CD14-positive monocyte (primary cell): ENCODE data around the gene TADA2A. TPM values are rescaled to one million over a fixed set of nuclear protein-coding genes. Genes with fewer than 3 reads are reported as not detected.
"Not testable (repeated sequence)": the region's sequence is repeated elsewhere in the genome, so short reads cannot be mapped to it uniquely, and the experiment has no call there.

Experiments
- DNase-seq, 3 donors: peaks; one replicate each; pipeline ENCODE4 v3.0.0-alpha.2; 2011 to 2022
- H2AFZ ChIP-seq: 2 replicates; pipeline ENCODE4 v1.6.0; 2012; ENCODE audit warnings: mild to moderate bottlenecking, low read depth, low read length, inconsistent platforms; ENCODE audit not compliant: insufficient read depth, poor library complexity, severe bottlenecking
- H3K27ac ChIP-seq, 2 donors: 1 replicate in 1 of 2; 2 replicates in 1 of 2; pipeline ENCODE4 v1.5.1; 2012 to 2013; ENCODE audit warnings: low read length in 2 of 2, control low read depth in 1 of 2, inconsistent platforms in 1 of 2, low read depth in 1 of 2, mild to moderate bottlenecking in 1 of 2
- H3K27me3 ChIP-seq, 2 donors: one replicate each; pipeline versions ENCODE4 v1.6.0 to v1.6.1; 2011 to 2013; ENCODE audit warnings: low read length in 2 of 2; ENCODE audit not compliant: control insufficient read depth in 2 of 2, insufficient read depth in 2 of 2
- H3K36me3 ChIP-seq, 2 donors: replicated peaks in 1 of 2; 1 replicate in 1 of 2; 2 replicates in 1 of 2; pipeline versions ENCODE4 v1.5.1 to v1.6.1; 2012 to 2013; ENCODE audit warnings: low read length in 2 of 2, control low read depth in 1 of 2, inconsistent platforms in 1 of 2, mild to moderate bottlenecking in 1 of 2; ENCODE audit not compliant: insufficient read depth in 2 of 2, control insufficient read depth in 1 of 2
- H3K4me1 ChIP-seq, 2 donors: 1 replicate in 1 of 2; 2 replicates in 1 of 2; pipeline versions ENCODE4 v1.5.1 to v1.6.1; 2012 to 2013; ENCODE audit warnings: low read length in 2 of 2, control low read depth in 1 of 2, inconsistent platforms in 1 of 2, mild to moderate bottlenecking in 1 of 2, moderate library complexity in 1 of 2; ENCODE audit not compliant: insufficient read depth in 2 of 2, control insufficient read depth in 1 of 2
- H3K4me2 ChIP-seq: replicated peaks from 2 replicates; pipeline ENCODE3; 2012; ENCODE audit warnings: low read length, moderate library complexity, mild to moderate bottlenecking; ENCODE audit not compliant: poor library complexity, severe bottlenecking; ENCODE audit errors: extremely low read depth
- H3K4me3 ChIP-seq, 3 experiments: fragments of 200-600 bp in 1 of 3; sonication (generic) in 1 of 3; replicated peaks in 1 of 3; 1 replicate in 2 of 3; 2 replicates in 1 of 3; pipeline ENCODE4 v1.5.1; 2011 to 2013; ENCODE audit warnings: low read length in 3 of 3, mild to moderate bottlenecking in 3 of 3, control low read depth in 2 of 3, low read depth in 2 of 3, inconsistent platforms in 1 of 3, moderate library complexity in 1 of 3
- H3K79me2 ChIP-seq: 2 replicates; pipeline ENCODE4 v1.6.0; 2012; ENCODE audit warnings: mild to moderate bottlenecking, control low read depth, inconsistent platforms, low read length, moderate library complexity; ENCODE audit not compliant: insufficient read depth
- H3K9ac ChIP-seq: 2 replicates; pipeline ENCODE4 v1.6.0; 2017; ENCODE audit warnings: low read length, mild to moderate bottlenecking; ENCODE audit not compliant: insufficient read depth, poor library complexity, severe bottlenecking
- H3K9me3 ChIP-seq, 2 donors: replicated peaks in 1 of 2; 1 replicate in 1 of 2; 2 replicates in 1 of 2; pipeline versions ENCODE4 v1.5.1 to v1.6.1; 2012 to 2013; ENCODE audit warnings: low read length in 2 of 2, control low read depth in 1 of 2; ENCODE audit not compliant: control insufficient read depth in 1 of 2, insufficient read depth in 1 of 2
- H4K20me1 ChIP-seq: 2 replicates; pipeline ENCODE4 v1.6.0; 2012; ENCODE audit warnings: mild to moderate bottlenecking, low read length, control low read depth, moderate library complexity; ENCODE audit not compliant: insufficient read depth
- H3K27ac Mint-ChIP-seq, 7 donors: one replicate each; pipeline ENCODE4 v1.8.0; 2020; ENCODE audit warnings: mild to moderate bottlenecking in 7 of 7, mixed read lengths in 7 of 7, moderate library complexity in 6 of 7, inconsistent platforms in 2 of 7
- H3K27me3 Mint-ChIP-seq, 3 donors: one replicate each; pipeline ENCODE4 v1.8.0; 2021 to 2022; ENCODE audit warnings: low read depth in 3 of 3, mild to moderate bottlenecking in 3 of 3, mixed read lengths in 3 of 3, moderate library complexity in 3 of 3, inconsistent platforms in 1 of 3
- H3K36me3 Mint-ChIP-seq, 2 donors: one replicate each; pipeline ENCODE4 v1.8.0; 2020; ENCODE audit warnings: mixed read lengths in 2 of 2, inconsistent platforms in 1 of 2, mild to moderate bottlenecking in 1 of 2
- H3K4me1 Mint-ChIP-seq: one replicate; pipeline ENCODE4 v1.8.0; 2020; ENCODE audit warnings: mild to moderate bottlenecking, mixed read lengths
- H3K4me3 Mint-ChIP-seq, 2 donors: one replicate each; pipeline ENCODE4 v1.8.0; 2020; ENCODE audit warnings: mild to moderate bottlenecking in 2 of 2, mixed read lengths in 2 of 2, moderate library complexity in 1 of 2
- H3K9me3 Mint-ChIP-seq, 7 donors: one replicate each; pipeline ENCODE4 v1.8.0; 2020 to 2022; ENCODE audit warnings: mixed read lengths in 7 of 7, mild to moderate bottlenecking in 6 of 7, moderate library complexity in 6 of 7, inconsistent platforms in 2 of 7
- CTCF ChIP-seq: fragments of 200-600 bp; IDR thresholded peaks from one replicate; pipeline ENCODE4 v1.8.0; 2022; ENCODE audit warnings: antibody characterized with exemption, mild to moderate bottlenecking
- WGBS: methylation state at CpG from one replicate; pipeline ENCODE4 v1.1.5; 2013; ENCODE audit warnings: missing lambda C conversion rate; ENCODE audit not compliant: insufficient coverage; 5-methylcytosine and 5-hydroxymethylcytosine counted together
- intact Hi-C, 2 donors: fragments of 100-400 bp; cut with micrococcal nuclease; formaldehyde crosslinking; loops; one replicate each; pipeline versions ENCODE4 v1.15.0 to v1.15.1; 2023
- polyA plus RNA-seq, 3 donors: library from polyadenylated mRNA; depleted of rRNA in 1 of 3; unstranded in 2 of 3; stranded (reverse) in 1 of 3; fragments of 300-500 nt in 2 of 3; fragments of >200 nt in 1 of 3; fragmentation: Illumina TruSeq in 2 of 3; gene quantifications; 1 replicate in 2 of 3; 2 replicates in 1 of 3; pipeline ENCODE4 v1.2.3, GENCODE V29; 2012 to 2021

Gene TADA2A
- polyA plus RNA-seq, 3 donors = 2.9 to 8.2 (median 4.3) TPM

DNA sequence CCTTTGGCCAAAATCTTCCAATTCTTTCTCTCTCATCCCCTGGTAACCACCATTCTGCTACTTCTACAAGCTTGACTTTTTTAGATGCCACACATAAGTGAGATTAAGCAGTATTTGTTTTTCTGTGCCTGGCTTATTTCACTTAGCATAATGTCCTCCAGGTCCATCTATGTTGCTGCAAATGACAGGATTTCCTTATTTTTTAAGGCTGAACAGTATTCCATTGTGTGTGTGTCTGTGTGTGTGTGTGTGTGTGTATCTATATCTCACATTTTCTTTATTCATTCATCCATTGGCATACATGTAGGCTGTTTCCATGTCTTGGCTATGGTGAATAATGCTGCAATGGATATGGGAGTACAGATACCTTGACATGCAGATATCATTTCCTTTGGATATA is 6.2 kb upstream of the TADA2A start:
- no peak for DNase-seq

GRCh38 chr17:37405522-37405921 is 1.2 kb upstream of the TADA2A start:
- Histone ChIP-seq H2AFZ (peak overlapping the region; percentile 95), H3K79me2 (peaks cover 52% of the 10 kb centered on the region), H3K4me2 (peak overlapping the region; percentile 75), H3K4me1 (peaks cover 17 to 29% of the 10 kb centered on the region in 2 donors), H3K4me3 (peak overlapping the region in 1 of 3 experiments; percentile 82)
- not testable (repeated sequence) for H3K9ac ChIP-seq, H3K9me3 ChIP-seq, H3K9me3 Mint-ChIP-seq, H3K27ac Mint-ChIP-seq, H3K36me3 Mint-ChIP-seq, H4K20me1 ChIP-seq, H3K27me3 Mint-ChIP-seq, DNase-seq, H3K27ac ChIP-seq, H3K36me3 ChIP-seq, H3K27me3 ChIP-seq
- intact Hi-C loops = loop anchor here in 1 of 2 donors (5.0 kb wide), 1 partner anchor 48 kb away; no protein-coding TSS in a partner anchor
- peaks cover 29% of the 10 kb centered on the region for H3K4me1 Mint-ChIP-seq
- peak overlapping the region in 1 of 2 donors; percentile 98 for H3K4me3 Mint-ChIP-seq
- 92% methylated on average over 7 of the region's 14 CpGs for WGBS

More for the DNA sequence above, 6.2 kb upstream of the TADA2A start:
- intact Hi-C loops = no loop called here
- no peaks in the 10 kb centered on the region for H3K9me3 ChIP-seq
- H4K20me1 ChIP-seq = no peaks in the 10 kb centered on the region
- H3K27me3 ChIP-seq = no peaks in the 10 kb centered on the region
- no peak overlapping the region for H2AFZ ChIP-seq
- no peak overlapping the region for H3K27ac Mint-ChIP-seq
- TF ChIP-seq CTCF = no peak
- H3K4me3 Mint-ChIP-seq = no peak overlapping the region
- H3K4me1 Mint-ChIP-seq = peaks cover 22% of the 10 kb centered on the region
- H3K9ac ChIP-seq = no peak overlapping the region
- peaks cover 0 to 2% (median 0%) of the 10 kb centered on the region in 3 donors for H3K27me3 Mint-ChIP-seq
- peaks cover 9% of the 10 kb centered on the region for H3K79me2 ChIP-seq
- no peaks in the 10 kb centered on the region for H3K9me3 Mint-ChIP-seq
- no peaks in the 10 kb centered on the region for H3K36me3 ChIP-seq
- no peak overlapping the region for H3K4me3 ChIP-seq
- H3K4me1 ChIP-seq = peaks cover 6 to 17% of the 10 kb centered on the region in 2 donors
- no peak overlapping the region for H3K27ac ChIP-seq
- H3K4me2 ChIP-seq = no peak overlapping the region
- peaks cover 0 to 3% of the 10 kb centered on the region in 2 donors for H3K36me3 Mint-ChIP-seq
